GM12891 (cell line): Measurements from ENCODE around the gene NPHP4.
"Not testable (repeated sequence)": the region's sequence is repeated elsewhere in the genome, so short reads cannot be mapped to it uniquely, and the experiment has no call there.

ENCODE experiments used
- POLR2A ChIP-seq: IDR thresholded peaks from 2 replicates; pipeline ENCODE4 v1.6.1; 2011; ENCODE audit warnings: low read depth, low read length, control low read depth
- POU2F2 ChIP-seq: IDR thresholded peaks from 2 replicates; pipeline ENCODE4 v1.6.1; 2011; ENCODE audit warnings: low read depth, mild to moderate bottlenecking, control low read depth, low read length, moderate library complexity
- SPI1 ChIP-seq: IDR thresholded peaks from 2 replicates; pipeline ENCODE4 v1.6.1; 2011; ENCODE audit warnings: low read depth, low read length, control low read depth

- not testable (repeated sequence) for TF ChIP-seq POLR2A, POU2F2, SPI1
These were observed 138.4 kb downstream of the NPHP4 start for GRCh38 chr1:5853858-5854257.
